Activated naive CD8-positive, alpha-beta T cell treated with anti-CD3 and anti-CD28 coated beads, Interleukin-2, amount 50 U/mL, for 24 hours (primary cell): ENCODE data around the gene CACNA1B.

Experiments
- ATAC-seq: fragments of 150-1000 bp; cut with Tn5 transposase; one replicate; pipeline ENCODE4 v1.10.0; 2021
- DNase-seq: peaks from one replicate; pipeline ENCODE4 v3.0.0; 2021
- H3K27ac Mint-ChIP-seq: one replicate; pipeline ENCODE4 v1.8.0; 2021; ENCODE audit warnings: mild to moderate bottlenecking, mixed read lengths
- H3K27me3 Mint-ChIP-seq: one replicate; pipeline ENCODE4 v1.8.0; 2021; ENCODE audit warnings: mixed read lengths
- H3K36me3 Mint-ChIP-seq: one replicate; pipeline ENCODE4 v1.8.0; 2021; ENCODE audit warnings: low read depth, mixed read lengths
- H3K4me1 Mint-ChIP-seq: one replicate; pipeline ENCODE4 v1.8.0; 2021; ENCODE audit warnings: mixed read lengths
- H3K4me3 Mint-ChIP-seq: one replicate; pipeline ENCODE4 v1.8.0; 2021; ENCODE audit warnings: mild to moderate bottlenecking, moderate library complexity, mixed read lengths
- H3K9me3 Mint-ChIP-seq: one replicate; pipeline ENCODE4 v1.8.0; 2021; ENCODE audit warnings: mixed read lengths

Gene CACNA1B

GRCh38 chr9:138097501-138097991, 220.0 kb downstream of the CACNA1B start:
- no peak overlapping the region for H3K27ac Mint-ChIP-seq
- DNase-seq: no peak

GRCh38 chr9:138098116-138098907, 220.7 kb downstream of the CACNA1B start:
- Mint-ChIP-seq H3K4me3 (no peak overlapping the region), H3K27ac (no peak overlapping the region), H3K27me3 (no peaks in the 10 kb centered on the region), H3K36me3 (no peaks in the 10 kb centered on the region), H3K9me3 (no peaks in the 10 kb centered on the region), H3K4me1 (no peaks in the 10 kb centered on the region)
- no peak for DNase-seq
- no peak for ATAC-seq

More at GRCh38 chr9:138097501-138097991, 220.0 kb downstream of the CACNA1B start:
- H3K36me3 Mint-ChIP-seq: no peaks in the 10 kb centered on the region
- H3K4me3 Mint-ChIP-seq: no peak overlapping the region
- no peaks in the 10 kb centered on the region for H3K27me3 Mint-ChIP-seq
- H3K9me3 Mint-ChIP-seq: no peaks in the 10 kb centered on the region
- no peaks in the 10 kb centered on the region for H3K4me1 Mint-ChIP-seq
- ATAC-seq: no peak

GRCh38 chr9:138098908-138099791, 221.6 kb downstream of the CACNA1B start:
- DNase-seq (no peak), ATAC-seq (no peak)
- H3K36me3 Mint-ChIP-seq: no peaks in the 10 kb centered on the region
- H3K9me3 Mint-ChIP-seq: no peaks in the 10 kb centered on the region
- H3K4me3 Mint-ChIP-seq: no peak overlapping the region
- no peaks in the 10 kb centered on the region for H3K4me1 Mint-ChIP-seq
- no peaks in the 10 kb centered on the region for H3K27me3 Mint-ChIP-seq
- no peak overlapping the region for H3K27ac Mint-ChIP-seq

- no peaks in the 10 kb centered on the region for H3K27me3 Mint-ChIP-seq
- no peak overlapping the region for H3K4me3 Mint-ChIP-seq
- H3K27ac Mint-ChIP-seq: no peak overlapping the region
- no peaks in the 10 kb centered on the region for H3K4me1 Mint-ChIP-seq
- ATAC-seq (no peak), DNase-seq (no peak)
- H3K9me3 Mint-ChIP-seq: no peaks in the 10 kb centered on the region
- H3K36me3 Mint-ChIP-seq: no peaks in the 10 kb centered on the region
Observed at GRCh38 chr9:138099803-138100598, 222.4 kb downstream of the CACNA1B start.

GRCh38 chr9:138100711-138101350, 223.2 kb downstream of the CACNA1B start:
- ATAC-seq: no peak
- DNase-seq: no peak
- no peaks in the 10 kb centered on the region for H3K9me3 Mint-ChIP-seq
- no peaks in the 10 kb centered on the region for H3K27me3 Mint-ChIP-seq
- no peaks in the 10 kb centered on the region for H3K36me3 Mint-ChIP-seq
- H3K27ac Mint-ChIP-seq: no peak overlapping the region
- no peaks in the 10 kb centered on the region for H3K4me1 Mint-ChIP-seq
- no peak overlapping the region for H3K4me3 Mint-ChIP-seq

GRCh38 chr9:138101444-138102234, 224.1 kb downstream of the CACNA1B start:
- no peak overlapping the region for H3K4me3 Mint-ChIP-seq
- no peak overlapping the region for H3K27ac Mint-ChIP-seq
- DNase-seq (no peak), ATAC-seq (no peak)
- no peaks in the 10 kb centered on the region for H3K4me1 Mint-ChIP-seq
- H3K36me3 Mint-ChIP-seq: no peaks in the 10 kb centered on the region
- H3K9me3 Mint-ChIP-seq: no peaks in the 10 kb centered on the region
- H3K27me3 Mint-ChIP-seq: no peaks in the 10 kb centered on the region

GRCh38 chr9:138102246-138103051, 224.9 kb downstream of the CACNA1B start:
- Mint-ChIP-seq H3K36me3 (no peaks in the 10 kb centered on the region), H3K4me1 (no peaks in the 10 kb centered on the region), H3K27ac (no peak overlapping the region), H3K27me3 (peaks cover 2% of the 10 kb centered on the region), H3K9me3 (no peaks in the 10 kb centered on the region), H3K4me3 (no peak overlapping the region)
- DNase-seq (no peak), ATAC-seq (no peak)

GRCh38 chr9:138103111-138103848, 225.7 kb downstream of the CACNA1B start:
- no peaks in the 10 kb centered on the region for H3K9me3 Mint-ChIP-seq
- no peak overlapping the region for H3K4me3 Mint-ChIP-seq
- peaks cover 2% of the 10 kb centered on the region for H3K27me3 Mint-ChIP-seq
- H3K4me1 Mint-ChIP-seq: no peaks in the 10 kb centered on the region
- H3K27ac Mint-ChIP-seq: no peak overlapping the region
- ATAC-seq (no peak), DNase-seq (no peak)
- no peaks in the 10 kb centered on the region for H3K36me3 Mint-ChIP-seq

GRCh38 chr9:138103849-138104206, 226.2 kb downstream of the CACNA1B start:
- no peak for ATAC-seq
- no peak for DNase-seq
- Mint-ChIP-seq H3K36me3 (no peaks in the 10 kb centered on the region), H3K4me1 (no peaks in the 10 kb centered on the region), H3K27me3 (peaks cover 2% of the 10 kb centered on the region), H3K27ac (no peak overlapping the region), H3K4me3 (no peak overlapping the region), H3K9me3 (no peaks in the 10 kb centered on the region)

- Mint-ChIP-seq H3K27ac (no peak overlapping the region), H3K4me3 (no peak overlapping the region), H3K27me3 (peaks cover 2% of the 10 kb centered on the region), H3K9me3 (no peaks in the 10 kb centered on the region), H3K36me3 (no peaks in the 10 kb centered on the region), H3K4me1 (no peaks in the 10 kb centered on the region)
- DNase-seq (no peak), ATAC-seq (no peak)
Observed at GRCh38 chr9:138104251-138105122, 226.9 kb downstream of the CACNA1B start.

GRCh38 chr9:138105123-138105415, 227.5 kb downstream of the CACNA1B start:
- Mint-ChIP-seq H3K4me3 (no peak overlapping the region), H3K27me3 (peaks cover 2% of the 10 kb centered on the region)
- DNase-seq: no peak

More at GRCh38 chr9:138105123-138105415, 227.5 kb downstream of the CACNA1B start:
- no peaks in the 10 kb centered on the region for H3K36me3 Mint-ChIP-seq
- H3K4me1 Mint-ChIP-seq: no peaks in the 10 kb centered on the region
- no peaks in the 10 kb centered on the region for H3K9me3 Mint-ChIP-seq
- H3K27ac Mint-ChIP-seq: no peak overlapping the region
- ATAC-seq: no peak
